ENCODE results near the gene ZDHHC4.
A peak's percentile ranks its signal among the peaks of the same experiment; 100 is the strongest.

ZDHHC4 gene

GRCh38 chr7:6577369-6578113, at the start of gene ZDHHC4:
ZDHHC4 (plus strand) TSS chr7:6577454; CDS start chr7:6580562, 3,108 bp downstream.
- peak; percentile 86 for DNase-seq

GRCh38 chr7:6528401-6529130, 48.7 kb upstream of the ZDHHC4 start:
- no peak for DNase-seq

- DNase-seq: no peak
These were observed 47.6 kb upstream of the ZDHHC4 start for GRCh38 chr7:6529643-6530042.

GRCh38 chr7:6530626-6531491, 46.4 kb upstream of the ZDHHC4 start:
- peak; percentile 64 for DNase-seq

- DNase-seq: no peak
These were observed 45.6 kb upstream of the ZDHHC4 start for GRCh38 chr7:6531492-6532279.

- no peak for DNase-seq
These were observed 44.7 kb upstream of the ZDHHC4 start for GRCh38 chr7:6532516-6532915.

GRCh38 chr7:6533893-6534495, 43.3 kb upstream of the ZDHHC4 start:
- DNase-seq: no peak

- no peak for DNase-seq
These were observed 40.7 kb upstream of the ZDHHC4 start for GRCh38 chr7:6536262-6537260.

GRCh38 chr7:6542368-6542767, 34.9 kb upstream of the ZDHHC4 start:
- DNase-seq: no peak

- no peak for DNase-seq
These were observed 31.7 kb upstream of the ZDHHC4 start for GRCh38 chr7:6545398-6546126.

GRCh38 chr7:6546498-6547251, 30.6 kb upstream of the ZDHHC4 start:
- DNase-seq: no peak

- no peak for DNase-seq
These were observed 29.9 kb upstream of the ZDHHC4 start for GRCh38 chr7:6547400-6547799.

GRCh38 chr7:6551016-6551511, 26.2 kb upstream of the ZDHHC4 start, which contains the start of gene GRID2IP:
GRID2IP (minus strand) TSS chr7:6551461; CDS start chr7:6551436, 25 bp downstream.
- no peak for DNase-seq

GRCh38 chr7:6553448-6554044, 23.7 kb upstream of the ZDHHC4 start:
- no peak for DNase-seq

GRCh38 chr7:6554848-6555247, 22.4 kb upstream of the ZDHHC4 start:
- no peak for DNase-seq

- no peak for DNase-seq
These were observed 21.1 kb upstream of the ZDHHC4 start for GRCh38 chr7:6556196-6556595.

GRCh38 chr7:6558837-6559236, 18.4 kb upstream of the ZDHHC4 start:
- DNase-seq: no peak

GRCh38 chr7:6559896-6560295, 17.4 kb upstream of the ZDHHC4 start:
- no peak for DNase-seq

GRCh38 chr7:6562106-6562505, 15.1 kb upstream of the ZDHHC4 start:
- DNase-seq: no peak

All from stimulated activated CD4-positive, alpha-beta T cell treated with anti-CD3 and anti-CD28 coated beads, Interleukin-12 subunit alpha, Interleukin-12 subunit beta, amount 100 ng/mL, for 4 hours (primary cell).